OCI-LY7 (cell line): ENCODE measurements around the gene ADCY3. TPM values are rescaled to one million over a fixed set of nuclear protein-coding genes. Genes with fewer than 3 reads are reported as not detected.

ENCODE experiments used
- BruUV-seq: library from RNA; stranded (reverse); fragments of 400-500 nt; replicated peaks from 2 replicates; lab custom pipeline; 2021; lab: Mats Ljungman, UMichigan
- CTCF ChIA-PET: fragments of 300-600 bp; sonication (Branson Sonifier 250); formaldehyde crosslinking; loops from one replicate; lab custom pipeline; 2022; ENCODE audit warnings: antibody characterized with exemption; ENCODE audit not compliant: unreplicated experiment; lab: Charles Lee
- POLR2A ChIA-PET: fragments of 300-600 bp; sonication (Branson Sonifier 250); formaldehyde crosslinking; loops from one replicate; lab custom pipeline; 2022; ENCODE audit warnings: antibody characterized with exemption; lab: Charles Lee
- DNase-seq: peaks from one replicate; pipeline ENCODE4 v3.0.0-alpha.2; 2015; ENCODE audit warnings: low spot score
- H2AFZ ChIP-seq: fragments of 200-600 bp; sonication (generic), shearing (Covaris generic); 2 replicates; pipeline ENCODE4 v1.6.1; 2014; ENCODE audit warnings: mild to moderate bottlenecking, antibody characterized with exemption, low read length, moderate library complexity
- H3K27ac ChIP-seq: fragments of 200-600 bp; sonication (generic); 2 replicates; pipeline ENCODE4 v1.5.1; 2014; ENCODE audit warnings: mixed run types, low read depth, mild to moderate bottlenecking, moderate library complexity, low read length, inconsistent platforms; ENCODE audit not compliant: poor library complexity, severe bottlenecking
- H3K36me3 ChIP-seq: fragments of 200-600 bp; sonication (generic); 2 replicates; pipeline ENCODE4 v1.6.1; 2014; ENCODE audit warnings: mild to moderate bottlenecking, antibody characterized with exemption, low read length, moderate library complexity, mixed read lengths; ENCODE audit not compliant: insufficient read depth
- H3K4me1 ChIP-seq: fragments of 200-600 bp; sonication (generic); 2 replicates; pipeline ENCODE4 v1.5.1; 2014; ENCODE audit warnings: mild to moderate bottlenecking, low read length; ENCODE audit not compliant: insufficient read depth, poor library complexity, severe bottlenecking
- H3K4me2 ChIP-seq: fragments of 200-600 bp; sonication (generic); 2 replicates; pipeline ENCODE4 v1.6.1; 2014; ENCODE audit warnings: mild to moderate bottlenecking, low read length
- H3K4me3 ChIP-seq: fragments of 200-600 bp; sonication (generic); 2 replicates; pipeline ENCODE4 v1.5.1; 2014; ENCODE audit warnings: mild to moderate bottlenecking, low read depth, low read length; ENCODE audit not compliant: poor library complexity, severe bottlenecking
- H3K79me2 ChIP-seq: fragments of 200-600 bp; sonication (generic); 2 replicates; pipeline ENCODE4 v1.6.1; 2016; ENCODE audit warnings: low read depth, mild to moderate bottlenecking, low read length, moderate library complexity, mixed read lengths; ENCODE audit not compliant: insufficient read depth
- H3K9me2 ChIP-seq: fragments of 200-600 bp; sonication (generic); 2 replicates; pipeline ENCODE4 v1.6.1; 2016; ENCODE audit warnings: mild to moderate bottlenecking, low read length, mixed read lengths; ENCODE audit not compliant: insufficient read depth
- H3K9me3 ChIP-seq: fragments of 200-600 bp; sonication (generic); 2 replicates; pipeline ENCODE4 v1.6.1; 2014; ENCODE audit warnings: mild to moderate bottlenecking, mixed run types, low read length, mixed read lengths
- H4K20me1 ChIP-seq: fragments of 200-600 bp; sonication (generic); 2 replicates; pipeline ENCODE4 v1.6.1; 2014; ENCODE audit warnings: mild to moderate bottlenecking, antibody characterized with exemption, low read length, moderate library complexity, mixed read lengths; ENCODE audit not compliant: insufficient read depth
- EZH2phosphoT487 ChIP-seq: fragments of 200-600 bp; sonication (generic); IDR thresholded peaks from 2 replicates; pipeline ENCODE4 v1.6.1; 2018; ENCODE audit warnings: low read depth, borderline replicate concordance, mild to moderate bottlenecking, mixed run types, antibody characterized with exemption, low read length, moderate library complexity, mixed read lengths
- intact Hi-C: fragments of 100-400 bp; cut with micrococcal nuclease; formaldehyde crosslinking; loops from one replicate; pipeline ENCODE4 v1.10.0; 2022; ENCODE audit not compliant: unreplicated experiment
- total RNA-seq, 2 experiments: library from RNA; depleted of rRNA in 1 of 2; stranded (reverse); fragments of >200 nt in 1 of 2; shearing (Covaris generic) in 1 of 2; gene quantifications; 2 replicates each; pipeline ENCODE4 v1.2.3, GENCODE V29; 2014 to 2022
- TF ChIP-seq, protein P1 (sequence below): fragments of 200-600 bp; sonication (generic); conservative IDR thresholded peaks from 2 replicates; pipeline ENCODE4 v1.5.1; 2014; ENCODE audit warnings: mild to moderate bottlenecking, antibody characterized with exemption, low read length, moderate library complexity, mixed read lengths

The ADCY3 gene
- total RNA-seq, 2 experiments from 2014 or later: 45.8 to 55.0 TPM

DNA sequence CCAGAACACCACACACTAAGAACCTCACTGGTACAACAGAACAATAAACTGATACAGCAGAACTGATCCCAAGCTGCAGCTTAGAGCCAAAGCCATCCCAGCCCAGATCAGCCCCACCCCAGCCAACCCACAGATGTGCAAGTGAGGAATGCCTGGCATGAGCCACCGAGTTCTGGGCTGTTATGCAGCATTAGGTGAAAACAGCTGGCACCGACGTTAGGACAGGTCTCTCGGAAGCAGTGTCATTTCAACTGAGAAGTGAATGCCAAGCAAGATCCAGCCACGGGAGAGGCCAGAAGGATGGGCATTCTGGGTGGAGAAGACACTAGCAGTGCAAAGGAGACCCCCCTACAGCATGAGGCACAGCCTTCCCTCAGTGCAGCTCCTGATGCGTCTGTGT is 38.9 kb downstream of the ADCY3 start:
- no peak for TF ChIP-seq EZH2phosphoT487
- TF ChIP-seq, protein P1, sequence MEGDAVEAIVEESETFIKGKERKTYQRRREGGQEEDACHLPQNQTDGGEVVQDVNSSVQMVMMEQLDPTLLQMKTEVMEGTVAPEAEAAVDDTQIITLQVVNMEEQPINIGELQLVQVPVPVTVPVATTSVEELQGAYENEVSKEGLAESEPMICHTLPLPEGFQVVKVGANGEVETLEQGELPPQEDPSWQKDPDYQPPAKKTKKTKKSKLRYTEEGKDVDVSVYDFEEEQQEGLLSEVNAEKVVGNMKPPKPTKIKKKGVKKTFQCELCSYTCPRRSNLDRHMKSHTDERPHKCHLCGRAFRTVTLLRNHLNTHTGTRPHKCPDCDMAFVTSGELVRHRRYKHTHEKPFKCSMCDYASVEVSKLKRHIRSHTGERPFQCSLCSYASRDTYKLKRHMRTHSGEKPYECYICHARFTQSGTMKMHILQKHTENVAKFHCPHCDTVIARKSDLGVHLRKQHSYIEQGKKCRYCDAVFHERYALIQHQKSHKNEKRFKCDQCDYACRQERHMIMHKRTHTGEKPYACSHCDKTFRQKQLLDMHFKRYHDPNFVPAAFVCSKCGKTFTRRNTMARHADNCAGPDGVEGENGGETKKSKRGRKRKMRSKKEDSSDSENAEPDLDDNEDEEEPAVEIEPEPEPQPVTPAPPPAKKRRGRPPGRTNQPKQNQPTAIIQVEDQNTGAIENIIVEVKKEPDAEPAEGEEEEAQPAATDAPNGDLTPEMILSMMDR: no peak
- no peak for DNase-seq
- H3K9me2 ChIP-seq: no peaks in the 10 kb centered on the region
- ChIA-PET POLR2A (no interaction called here), CTCF (no interaction called here)
- H3K4me3 ChIP-seq: no peak overlapping the region
- H3K4me2 ChIP-seq: no peak overlapping the region
- H4K20me1 ChIP-seq: no peaks in the 10 kb centered on the region
- intact Hi-C loops: no loop called here
- BruUV-seq: no TSS peak
- H3K9me3 ChIP-seq: no peaks in the 10 kb centered on the region
- no peak overlapping the region for H2AFZ ChIP-seq
- H3K36me3 ChIP-seq: peaks cover 15% of the 10 kb centered on the region
- H3K4me1 ChIP-seq: peaks cover 15% of the 10 kb centered on the region
- no peak overlapping the region for H3K27ac ChIP-seq
- no peaks in the 10 kb centered on the region; the same call in 1 of the 2 replicates for H3K79me2 ChIP-seq

DNA sequence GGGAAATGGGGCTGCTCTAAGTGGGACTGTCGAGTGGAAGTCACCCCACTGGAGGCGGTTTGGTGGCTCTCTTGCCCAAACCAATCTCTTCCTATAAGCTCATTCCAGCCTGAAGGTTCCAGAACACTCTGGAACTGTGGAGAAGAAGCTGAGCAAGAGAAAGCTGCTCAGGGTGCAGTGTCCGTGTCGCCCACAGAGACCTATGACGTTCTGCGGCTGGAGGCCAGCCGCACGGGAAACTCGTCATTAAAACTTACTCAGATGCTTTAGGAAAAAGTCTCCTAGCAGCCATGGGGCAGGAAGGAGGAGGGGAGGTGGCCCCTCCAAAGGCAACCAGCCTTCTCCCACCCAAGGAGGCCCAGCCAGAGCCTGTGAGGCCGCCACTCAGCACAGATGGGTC is 41.7 kb downstream of the ADCY3 start:
- H3K79me2 ChIP-seq: no peaks in the 10 kb centered on the region; the same call in 1 of the 2 replicates
- DNase-seq: no peak
- TF ChIP-seq, protein P1: no peak
- TF ChIP-seq EZH2phosphoT487: no peak
- H3K9me2 ChIP-seq: no peaks in the 10 kb centered on the region
- intact Hi-C loops: no loop called here
- H4K20me1 ChIP-seq: no peaks in the 10 kb centered on the region
- CTCF ChIA-PET: no interaction called here
- peaks cover 8% of the 10 kb centered on the region for H3K4me1 ChIP-seq
- no peaks in the 10 kb centered on the region for H3K9me3 ChIP-seq
- no peak overlapping the region for H2AFZ ChIP-seq
- H3K4me3 ChIP-seq: no peak overlapping the region
- H3K4me2 ChIP-seq: no peak overlapping the region
- H3K27ac ChIP-seq: no peak overlapping the region
- BruUV-seq: no TSS peak
- H3K36me3 ChIP-seq: peaks cover 12% of the 10 kb centered on the region
- POLR2A ChIA-PET: no interaction called here

DNA sequence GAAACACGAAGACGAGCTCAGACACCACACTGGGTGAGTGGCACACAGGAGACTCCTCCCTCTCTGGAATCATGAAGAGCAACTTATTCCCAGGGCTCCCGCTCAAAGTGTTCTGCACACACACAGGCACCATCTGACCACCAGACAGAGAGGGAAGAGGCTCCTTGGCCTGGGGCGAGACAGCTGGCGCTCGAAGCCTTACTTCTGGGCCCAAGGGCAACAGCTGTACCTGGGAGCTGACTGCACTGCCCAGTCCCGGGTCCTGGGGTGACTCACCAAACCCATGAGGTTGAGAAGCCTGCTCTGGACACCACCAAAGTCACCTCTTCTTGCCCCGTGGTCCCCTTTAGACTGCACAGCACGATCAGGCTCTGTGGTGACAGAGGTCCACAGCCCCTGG is 42.4 kb downstream of the ADCY3 start:
- intact Hi-C loops: no loop called here
- no TSS peak for BruUV-seq
- Histone ChIP-seq H3K9me2 (no peaks in the 10 kb centered on the region), H3K27ac (no peak overlapping the region), H3K9me3 (no peaks in the 10 kb centered on the region), H4K20me1 (no peaks in the 10 kb centered on the region), H3K36me3 (peaks cover 12% of the 10 kb centered on the region), H3K4me3 (no peak overlapping the region), H3K79me2 (no peaks in the 10 kb centered on the region; the same call in 1 of the 2 replicates), H3K4me1 (peaks cover 8% of the 10 kb centered on the region), H2AFZ (no peak overlapping the region), H3K4me2 (no peak overlapping the region)
- POLR2A ChIA-PET: no interaction called here
- CTCF ChIA-PET: no interaction called here
- no peak for DNase-seq
- TF ChIP-seq EZH2phosphoT487: no peak
- TF ChIP-seq, protein P1: no peak
